Fibroblast of lung (primary cell): ENCODE results near the gene TTC27.

Experiments
- CTCF ChIP-seq, 2 donors: IDR thresholded peaks in 1 of 2; conservative IDR thresholded peaks in 1 of 2; 1 replicate in 1 of 2; 2 replicates in 1 of 2; pipeline ENCODE4 v1.5.1; 2011 to 2012; ENCODE audit warnings: low read length in 2 of 2, control low read depth in 1 of 2, inconsistent platforms in 1 of 2, low read depth in 1 of 2, mild to moderate bottlenecking in 1 of 2
- EZH2 ChIP-seq: IDR thresholded peaks from 2 replicates; pipeline ENCODE4 v1.5.1; 2012; ENCODE audit warnings: low read length, control low read depth, mild to moderate bottlenecking; ENCODE audit errors: missing control alignments

DNA sequence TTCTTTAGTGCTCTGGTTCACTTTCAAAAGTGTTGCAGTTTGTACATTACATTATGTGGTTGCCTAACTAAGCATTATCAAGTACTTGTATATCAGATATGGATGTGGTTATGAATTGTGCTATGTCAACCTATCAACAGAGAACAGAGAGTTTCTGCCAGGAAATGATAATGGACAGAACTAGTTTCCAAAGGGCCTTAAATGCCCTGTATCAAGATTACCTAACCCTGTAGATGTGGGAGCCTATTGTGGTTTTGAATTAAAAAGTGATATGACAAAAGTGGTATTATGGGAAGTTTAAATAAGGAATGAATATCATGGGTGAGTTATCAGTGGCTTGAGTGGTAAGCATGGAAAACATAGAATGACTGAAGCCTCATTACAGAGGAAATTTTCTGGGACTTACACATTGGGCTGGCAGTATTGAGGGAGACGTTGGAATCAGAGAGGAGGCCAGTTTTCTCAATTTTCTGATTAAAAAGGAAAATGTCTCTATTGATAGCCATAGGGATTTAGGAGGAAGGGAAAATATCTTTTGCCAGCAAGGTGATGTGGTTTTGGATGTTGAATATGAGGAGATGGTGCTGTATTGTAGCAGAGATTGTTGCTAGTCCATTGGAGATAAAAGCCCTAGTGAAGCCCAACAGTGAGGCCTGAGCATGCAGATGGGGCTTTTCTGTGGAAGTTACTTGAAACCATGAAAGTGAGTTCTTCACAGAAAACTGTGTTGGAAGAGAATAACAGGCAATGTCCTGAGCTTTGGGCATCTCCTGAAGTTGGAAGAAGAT, 140.7 kb downstream of the TTC27 start:
- TF ChIP-seq CTCF (conservative IDR thresholded peaks at IDR 0.05 in 1 of 2, IDR thresholded peaks at IDR 0.05 in 1 of 2; ENCODE audit: low read depth in 1 of 2, low read length in 2 of 2) (no peak), EZH2 (no peak)
